GM18907 (cell line): ENCODE measurements around the gene MVD.
"Not testable (repeated sequence)": the region's sequence is repeated elsewhere in the genome, so short reads cannot be mapped to it uniquely, and the experiment has no call there.

Source experiments
- ATAC-seq: cut with Tn5 transposase; IDR thresholded peaks from one replicate; pipeline ENCODE4 v1.9.1; 2021; ENCODE audit warnings: mild to moderate bottlenecking, moderate library complexity; ENCODE audit not compliant: unreplicated experiment

Gene MVD

DNA sequence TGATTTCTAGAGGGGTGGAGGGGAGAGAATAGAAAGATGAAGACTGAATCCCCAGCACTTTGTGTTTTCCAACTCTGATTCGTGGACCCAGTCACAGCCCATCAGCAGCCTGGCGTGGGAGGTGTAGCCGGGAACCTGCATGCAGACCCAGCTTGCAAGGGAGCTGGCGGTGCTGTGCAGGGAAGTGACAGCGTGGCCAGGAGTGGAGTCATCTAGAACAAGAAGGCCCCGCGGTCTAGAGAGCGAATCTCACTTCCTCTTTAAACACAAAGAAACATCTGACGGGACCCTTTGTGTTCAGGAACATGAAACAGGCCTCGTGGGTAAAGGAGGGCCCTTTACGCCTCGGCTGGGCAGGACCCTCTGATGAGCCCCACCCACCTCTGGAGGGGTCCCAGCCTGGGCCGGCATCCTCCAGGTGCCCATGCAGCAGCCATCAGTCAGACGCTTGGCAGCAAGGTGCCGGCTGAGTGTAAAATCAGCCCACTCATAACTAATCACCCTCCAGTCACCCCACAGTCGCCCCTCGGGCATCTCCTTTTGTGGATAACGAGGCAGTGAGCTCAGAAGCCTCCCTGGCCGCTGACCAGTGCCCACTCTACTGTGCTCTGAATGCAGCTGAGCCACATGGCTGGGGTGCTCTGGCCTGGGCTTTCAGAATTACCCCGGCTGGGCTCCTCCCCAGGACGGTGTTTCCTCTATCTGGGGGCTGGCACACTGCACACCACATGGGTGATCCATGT is 19.0 kb upstream of the MVD start:
- ATAC-seq = peak; percentile 66

DNA sequence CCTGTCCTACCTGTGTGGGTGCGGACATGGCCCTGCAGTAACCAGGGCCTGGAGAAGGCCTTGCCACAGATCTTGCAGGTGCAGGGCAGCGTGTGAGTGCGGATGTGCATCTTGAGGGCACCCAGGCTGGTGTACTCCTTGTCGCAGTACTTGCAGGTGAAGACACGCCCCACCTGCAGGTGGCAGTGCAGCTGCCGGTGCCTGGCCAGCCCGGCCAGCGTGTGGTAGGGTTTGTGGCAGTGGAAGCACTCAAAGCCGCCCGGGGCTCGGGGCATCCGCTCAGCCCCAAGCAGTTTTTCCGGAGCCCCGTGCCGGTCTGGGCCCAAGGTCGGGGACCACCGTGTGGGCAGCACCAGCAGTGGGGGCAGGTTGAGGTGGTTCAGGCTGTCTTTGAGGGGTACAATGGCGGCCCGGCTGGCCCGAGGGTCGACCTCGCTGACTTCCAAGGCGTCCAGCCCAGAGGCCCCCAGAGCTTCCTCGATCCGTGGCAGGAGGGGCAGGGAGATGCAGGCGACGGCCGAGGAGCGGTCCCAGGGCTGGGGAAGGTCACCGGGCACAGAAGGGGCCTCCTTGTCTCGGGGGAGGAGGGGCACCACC is 18.3 kb upstream of the MVD start:
- ATAC-seq = no peak

DNA sequence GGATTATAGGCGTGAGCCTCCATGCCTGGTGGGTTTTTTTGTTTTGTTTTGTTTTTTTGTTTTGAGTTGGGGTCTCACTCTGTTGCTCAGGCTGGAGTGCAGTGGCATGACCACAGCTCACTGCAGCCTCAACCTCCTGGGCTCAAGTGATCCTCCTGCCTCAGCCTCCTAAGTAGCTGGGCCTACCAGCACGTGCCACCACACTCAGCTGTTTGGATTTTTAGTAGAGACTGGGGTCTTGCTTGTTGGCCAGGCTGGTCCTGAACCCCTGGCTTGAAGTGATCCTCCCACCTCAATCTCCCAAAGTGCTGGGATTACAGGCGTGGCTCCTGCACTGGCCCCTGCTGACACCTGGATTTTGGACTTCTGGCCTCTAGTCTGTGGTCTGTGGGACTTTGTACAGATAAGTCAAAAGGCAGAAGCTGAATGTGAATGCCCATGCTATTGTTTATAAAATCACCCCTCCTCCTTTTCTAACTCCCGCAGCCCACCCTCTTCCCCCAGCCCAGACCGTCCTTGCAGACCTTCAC is 17.7 kb upstream of the MVD start:
- ATAC-seq = no peak

DNA sequence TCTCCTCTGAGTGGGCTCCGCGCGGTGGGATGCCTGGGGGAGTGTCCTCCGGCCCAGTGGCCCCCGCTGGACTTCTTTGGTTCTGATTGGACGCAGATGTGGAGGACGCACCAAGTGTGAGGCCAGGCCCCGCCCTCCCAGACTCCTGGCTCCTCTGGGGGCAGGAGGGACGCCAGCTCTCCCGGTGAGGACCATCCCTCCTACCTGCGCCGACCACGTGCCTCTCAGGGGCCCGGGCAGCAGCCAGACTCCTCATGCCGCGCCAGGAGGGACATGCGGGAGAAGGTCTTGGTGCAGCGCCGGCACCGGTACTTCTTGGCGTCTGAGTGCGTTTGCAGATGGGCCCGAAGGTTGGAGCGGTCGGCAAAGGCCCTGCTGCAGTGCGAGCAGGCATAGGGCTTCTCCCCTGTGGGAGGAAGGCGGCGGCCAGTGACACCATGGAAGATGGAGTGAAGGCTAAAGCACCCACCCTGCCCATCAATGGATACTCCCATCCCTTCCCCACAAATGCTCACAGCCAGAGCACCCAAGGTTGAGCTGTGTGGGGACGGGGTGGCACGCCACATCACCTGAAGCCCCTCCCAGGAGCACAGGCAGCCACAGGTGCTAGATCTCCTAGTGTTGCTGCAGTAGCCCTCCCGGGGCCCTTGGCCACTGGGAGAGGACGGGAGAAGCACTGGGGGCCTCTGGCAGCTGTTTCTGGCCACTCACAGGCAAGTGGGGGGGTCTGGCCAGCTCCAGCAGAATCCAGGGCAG is 15.5 kb upstream of the MVD start:
- ATAC-seq = no peak

DNA sequence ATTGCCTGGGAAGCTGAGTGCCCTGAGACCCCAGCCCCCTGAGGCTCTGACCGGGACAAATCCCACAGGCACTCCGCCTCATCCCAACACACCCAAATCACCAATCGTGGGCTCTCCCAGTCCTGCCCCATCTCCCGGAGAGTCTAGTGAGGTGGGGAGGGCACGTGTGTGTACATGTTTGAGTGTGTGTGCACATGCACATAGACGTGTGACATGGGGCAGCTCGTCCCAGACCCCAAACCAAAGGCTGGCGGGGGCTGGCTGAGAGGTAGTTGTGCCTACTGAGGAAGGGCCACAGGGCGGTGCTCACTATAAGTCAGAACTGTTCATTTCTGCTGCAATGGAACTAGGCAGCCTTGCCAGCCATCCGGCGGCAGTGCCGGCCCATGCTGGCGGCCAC is 14.8 kb upstream of the MVD start:
- no peak for ATAC-seq

DNA sequence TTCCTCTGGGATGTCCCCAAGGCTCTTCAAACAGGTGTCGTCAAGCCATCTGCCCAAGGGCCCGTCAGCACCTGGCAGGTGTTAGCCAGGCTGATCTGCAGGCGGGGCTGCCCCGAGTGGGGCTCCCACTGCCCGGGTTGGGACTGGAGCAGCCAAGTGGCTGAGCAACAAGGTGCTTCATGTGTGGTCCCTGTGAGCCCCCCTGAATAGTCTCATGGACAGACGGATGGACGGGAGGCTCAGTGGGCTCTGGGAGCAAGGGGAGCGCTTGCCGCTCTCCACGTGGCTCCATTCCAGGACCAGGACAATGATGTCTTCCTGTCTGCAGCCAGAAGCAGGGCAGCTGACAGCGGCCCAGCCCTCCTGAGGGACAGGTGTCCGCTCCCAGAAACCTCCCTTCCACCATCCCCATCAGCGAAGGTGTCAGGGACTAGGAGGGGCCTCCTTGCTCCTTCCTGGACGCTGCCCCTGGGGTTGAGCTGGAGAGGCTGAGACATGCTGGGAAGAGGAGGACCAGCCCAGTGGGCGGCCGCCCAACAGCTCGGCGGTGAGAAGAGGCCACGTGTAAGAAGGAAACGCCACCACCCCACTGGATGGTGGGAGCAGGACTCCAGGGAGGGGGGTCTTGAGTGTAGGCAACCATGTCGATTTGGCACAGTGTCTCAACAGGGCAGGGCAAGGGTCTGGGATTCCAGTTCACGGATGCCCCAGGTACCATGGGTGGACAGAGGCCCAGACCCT is 13.8 kb upstream of the MVD start:
- no peak for ATAC-seq

DNA sequence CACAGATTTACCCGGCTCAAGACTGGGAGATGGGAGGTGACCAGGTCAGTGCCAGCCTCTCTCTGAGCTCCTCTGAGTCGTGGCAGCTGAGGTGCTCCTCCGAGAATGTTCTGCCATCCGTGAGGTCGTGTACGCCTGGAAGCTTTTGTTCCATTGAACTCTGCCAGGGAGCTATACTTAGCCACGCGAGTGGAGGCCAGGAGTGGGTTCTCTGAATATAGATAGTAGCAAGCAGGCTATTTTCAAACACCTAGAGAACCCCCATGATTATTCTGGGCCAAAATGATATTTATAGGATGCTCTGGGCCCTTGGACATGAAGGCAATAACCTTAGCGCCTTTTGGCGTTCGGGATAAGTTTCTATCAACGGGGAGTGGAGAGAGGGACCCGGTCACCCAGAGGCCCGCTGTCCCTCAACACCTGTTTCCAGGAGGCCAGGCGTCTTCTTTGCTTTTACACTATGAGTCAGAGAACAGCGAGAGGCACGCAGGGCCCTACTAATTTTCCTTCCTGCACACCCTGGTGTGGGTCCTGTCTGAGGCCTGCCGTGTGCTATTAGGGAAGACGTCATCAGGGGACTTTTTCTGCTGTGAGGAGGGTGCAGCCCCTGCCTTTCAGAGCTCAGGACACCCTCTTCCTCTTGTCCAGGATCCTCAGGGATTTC is 11.0 kb upstream of the MVD start:
- ATAC-seq = no peak

DNA sequence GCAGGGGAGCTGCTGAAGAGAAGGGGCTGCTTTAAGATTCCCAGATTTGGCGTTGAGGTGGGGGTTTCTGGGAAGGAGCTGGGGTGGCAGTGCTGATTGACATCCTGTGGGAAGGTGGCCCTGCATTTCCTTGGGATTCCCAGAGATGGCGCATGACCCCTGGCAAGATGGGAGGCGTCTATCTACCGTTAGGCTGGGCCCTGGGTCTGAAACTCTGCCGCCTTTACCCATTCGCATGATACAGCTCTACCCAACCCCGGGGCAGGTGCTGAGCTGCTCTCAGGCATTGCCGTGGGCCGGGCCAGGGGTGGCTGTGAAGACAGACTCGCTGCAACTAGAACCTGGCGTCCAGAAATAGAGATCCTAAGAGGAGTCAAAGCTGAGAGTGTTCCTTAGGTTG is 9.9 kb upstream of the MVD start:
- no peak for ATAC-seq

DNA sequence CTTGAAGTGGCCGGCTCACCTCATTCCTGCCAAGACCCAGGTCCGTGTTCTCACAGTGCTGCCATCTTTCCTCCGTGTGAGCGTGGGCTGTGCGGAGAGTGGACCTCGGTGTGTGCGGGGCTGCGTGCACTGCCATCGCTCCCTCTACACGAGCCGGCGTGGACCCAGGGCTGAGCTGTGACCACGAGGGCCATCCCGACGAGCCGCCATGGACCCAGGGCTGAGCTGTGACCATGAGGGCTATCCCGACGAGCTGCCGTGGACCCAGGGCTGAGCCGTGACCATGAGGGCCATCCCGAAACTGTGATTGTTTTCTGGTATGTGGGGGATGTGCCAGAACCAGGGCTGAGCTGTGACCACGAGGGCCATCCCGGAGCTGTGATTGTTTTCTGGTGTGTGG is 8.9 kb upstream of the MVD start:
- no peak for ATAC-seq

DNA sequence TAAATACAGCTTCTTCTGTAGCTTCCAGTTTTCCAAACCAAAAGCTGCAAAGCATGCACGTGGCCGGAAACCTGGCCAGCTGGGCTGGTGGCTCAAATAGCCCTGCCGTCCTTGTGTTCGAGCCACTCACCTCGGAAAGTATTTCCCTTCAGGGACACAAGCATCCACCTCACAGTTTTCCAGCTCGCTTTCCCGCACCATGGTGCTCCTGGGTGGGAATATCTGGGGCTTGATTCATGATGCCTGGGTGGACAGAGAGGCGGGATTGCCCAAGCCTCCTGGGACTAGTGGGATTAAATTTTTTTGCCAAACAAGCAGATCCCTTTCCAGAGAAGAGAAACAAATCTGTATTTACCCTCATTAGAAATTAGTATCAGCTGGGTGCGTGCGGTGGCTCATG is 7.1 kb upstream of the MVD start:
- ATAC-seq = no peak

DNA sequence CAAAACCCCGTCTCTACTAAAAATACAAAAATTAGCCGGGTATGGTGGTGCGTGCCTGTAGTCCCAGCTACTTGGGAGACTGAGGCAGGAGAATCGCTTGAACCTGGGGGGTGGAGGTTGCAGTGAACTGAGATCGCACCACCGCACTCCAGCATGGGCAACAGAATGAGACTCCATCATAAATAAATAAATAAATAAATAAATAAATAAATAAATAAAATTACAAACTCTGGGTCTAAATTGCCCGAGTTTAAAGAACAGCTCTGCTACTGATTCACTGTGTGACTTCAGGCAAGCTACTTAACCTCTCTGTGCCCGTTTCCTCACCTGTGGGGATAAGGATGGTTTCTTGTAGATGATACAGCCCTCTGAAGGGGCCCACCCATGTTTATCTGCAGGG is 6.6 kb upstream of the MVD start:
- ATAC-seq = not testable (repeated sequence)

DNA sequence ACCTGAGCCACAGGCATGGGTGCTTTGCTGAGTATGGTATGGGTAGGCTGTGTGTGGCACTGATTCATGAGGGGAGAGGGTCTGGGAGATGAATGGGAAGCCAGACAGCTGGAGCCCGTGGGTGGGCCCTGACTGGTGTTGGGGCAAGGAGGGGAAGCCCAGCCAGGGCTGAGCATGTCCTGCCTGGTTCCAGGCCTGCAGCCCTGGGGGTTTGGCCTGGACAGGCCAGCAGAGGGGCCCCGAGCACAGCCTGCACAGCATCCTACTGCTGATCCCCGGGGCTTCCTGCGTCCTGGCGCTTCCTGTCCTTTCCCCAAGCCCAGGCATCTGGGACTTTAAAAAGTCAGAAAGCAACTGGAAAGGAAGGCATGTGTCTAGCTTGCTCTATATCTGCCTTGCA is 4.6 kb upstream of the MVD start:
- no peak for ATAC-seq

DNA sequence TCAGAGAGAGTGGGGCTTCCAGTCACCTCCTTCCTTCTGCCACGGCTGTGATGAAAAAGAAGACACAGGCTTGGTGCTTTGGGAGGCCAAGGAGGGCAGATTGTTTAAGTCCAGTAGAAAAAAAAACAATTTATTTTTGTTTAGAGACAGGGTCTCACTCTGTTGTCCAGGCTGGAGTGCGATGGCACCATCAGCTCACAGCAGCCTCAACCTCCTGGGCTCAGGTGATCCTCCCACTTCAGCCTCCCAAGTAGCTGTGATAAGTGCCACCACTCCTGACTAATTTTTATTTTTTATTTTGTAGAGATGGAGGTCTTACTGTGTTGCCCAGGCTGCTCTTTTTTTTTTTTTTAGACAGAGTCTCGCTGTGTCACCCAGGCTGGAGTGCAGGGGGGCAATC is 2.7 kb upstream of the MVD start:
- no peak for ATAC-seq

DNA sequence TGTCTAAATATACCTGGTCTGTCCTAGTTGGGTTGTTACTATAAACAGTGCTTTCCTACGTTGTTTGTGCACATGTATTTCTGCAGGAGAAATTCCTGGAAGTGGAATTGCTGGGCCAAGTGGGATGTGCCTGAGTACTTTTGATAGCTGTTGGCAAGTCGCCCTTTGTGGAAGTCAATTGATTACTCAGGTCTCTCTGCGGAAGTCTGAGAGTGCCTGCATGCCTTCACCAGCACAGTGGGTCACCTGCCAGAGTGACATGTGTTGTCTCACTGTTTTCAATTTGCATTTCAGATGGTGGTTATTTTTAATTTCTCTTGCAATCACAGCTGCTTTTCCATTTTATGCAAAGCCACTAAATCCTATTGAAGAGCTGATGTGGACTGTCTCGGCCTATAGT is 2.3 kb upstream of the MVD start:
- ATAC-seq = no peak

DNA sequence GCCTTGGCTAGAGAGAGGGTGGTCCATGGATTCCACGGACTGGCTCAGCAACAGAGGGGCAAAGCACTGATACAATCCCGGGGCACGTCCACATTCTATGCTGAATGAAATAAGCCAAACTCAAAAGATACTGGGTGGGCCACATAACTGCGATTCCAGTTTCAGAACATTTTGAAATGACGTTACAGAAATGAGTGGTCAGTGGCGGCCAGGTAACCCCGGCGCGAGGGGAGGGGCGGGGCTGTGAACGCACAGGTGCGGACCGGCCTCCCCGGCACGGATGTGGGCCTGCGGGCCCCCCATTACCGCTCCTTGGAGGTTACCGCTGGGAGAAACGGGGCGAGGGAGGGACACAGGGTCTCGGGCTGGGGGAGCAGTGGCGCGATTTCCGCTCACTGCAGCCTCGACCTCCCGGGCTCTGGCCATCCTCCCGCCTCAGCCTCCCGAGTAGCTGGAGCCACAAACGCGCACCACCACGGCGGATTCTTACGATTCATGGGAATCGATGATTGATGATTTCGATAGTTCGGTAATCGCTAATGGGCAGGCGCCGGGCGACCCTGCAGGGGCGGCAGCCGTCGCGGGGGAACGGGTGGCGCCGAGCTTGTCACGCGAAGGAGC is 559 bp downstream of the MVD start:
- ATAC-seq = peak; percentile 9

DNA sequence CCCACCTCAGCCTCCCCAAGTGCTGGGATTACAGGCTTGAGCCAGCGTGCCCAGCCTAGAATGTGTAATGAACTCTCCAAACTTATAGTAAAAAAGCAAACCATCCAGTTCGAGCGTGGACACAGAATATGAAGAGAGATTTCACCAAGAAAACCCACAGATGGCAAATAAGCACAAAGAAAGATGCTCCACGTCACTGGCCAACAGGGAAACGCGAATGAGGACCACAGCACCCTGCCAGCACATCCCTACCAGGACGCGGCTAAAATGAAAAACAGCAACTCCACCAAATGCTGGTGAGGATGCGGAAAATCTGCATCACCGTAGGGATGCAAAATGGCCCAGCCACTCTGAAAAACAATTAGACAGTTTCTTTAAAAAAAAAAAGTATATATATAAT is 1.4 kb downstream of the MVD start:
- no peak for ATAC-seq

DNA sequence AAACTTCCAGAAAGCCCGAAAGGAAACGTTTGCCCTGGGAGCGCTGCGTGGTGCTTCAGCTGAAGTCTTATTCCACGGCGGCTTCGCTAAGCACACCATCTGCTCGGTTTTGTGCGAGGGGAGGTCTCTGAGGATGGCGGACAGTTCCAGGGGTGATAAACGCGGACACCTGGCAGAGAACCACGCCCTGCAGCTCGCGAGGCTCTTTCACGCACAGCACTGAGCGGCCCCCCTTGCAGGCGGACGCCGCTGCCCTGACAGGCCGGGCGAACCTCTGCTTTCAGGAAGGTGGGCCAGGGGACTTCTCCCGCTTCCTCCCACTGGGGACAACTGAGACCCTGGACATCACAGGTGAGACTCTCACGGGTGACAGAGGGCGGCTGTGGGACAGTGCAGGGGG is 3.7 kb downstream of the MVD start:
- ATAC-seq = no peak

DNA sequence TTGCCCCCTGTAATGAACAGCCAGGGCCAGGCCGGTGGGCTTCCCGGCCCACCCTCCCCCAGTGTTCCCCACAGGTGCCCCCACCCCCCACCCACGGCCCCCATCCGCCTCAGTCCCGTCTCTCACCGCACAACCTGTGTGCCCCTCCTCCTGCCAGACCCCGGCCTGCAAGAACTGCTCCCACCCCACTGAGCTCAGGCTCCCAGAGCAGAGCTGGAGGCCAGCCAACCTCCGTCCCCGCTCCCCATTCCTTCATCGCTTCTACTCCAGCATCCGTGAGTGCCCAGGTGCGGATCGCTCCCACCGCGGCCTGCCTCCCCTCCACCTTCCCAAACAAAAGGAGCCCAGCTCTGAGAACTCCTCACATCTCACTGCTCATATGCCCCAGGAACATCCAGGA is 4.2 kb downstream of the MVD start:
- ATAC-seq = no peak

DNA sequence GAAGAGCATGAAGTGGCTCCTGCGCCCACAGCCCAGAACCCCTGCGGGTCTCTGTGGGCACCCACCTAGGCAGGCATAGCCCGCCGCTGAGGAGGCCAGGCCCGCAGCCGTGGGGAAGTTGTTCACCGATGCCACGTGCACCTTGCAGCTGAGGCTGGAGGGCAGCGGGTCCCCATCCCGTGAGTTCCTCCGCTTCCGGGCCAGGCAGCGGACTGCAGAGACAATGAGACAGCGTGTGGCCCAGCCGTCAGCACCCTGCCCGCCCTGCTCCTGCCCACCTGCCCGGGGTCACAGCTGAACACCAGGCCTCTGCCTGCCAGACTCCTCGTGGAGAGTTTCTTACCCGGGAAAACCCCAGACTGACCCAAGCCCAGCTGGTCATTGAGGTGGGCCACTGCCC is 5.5 kb downstream of the MVD start:
- no peak for ATAC-seq

DNA sequence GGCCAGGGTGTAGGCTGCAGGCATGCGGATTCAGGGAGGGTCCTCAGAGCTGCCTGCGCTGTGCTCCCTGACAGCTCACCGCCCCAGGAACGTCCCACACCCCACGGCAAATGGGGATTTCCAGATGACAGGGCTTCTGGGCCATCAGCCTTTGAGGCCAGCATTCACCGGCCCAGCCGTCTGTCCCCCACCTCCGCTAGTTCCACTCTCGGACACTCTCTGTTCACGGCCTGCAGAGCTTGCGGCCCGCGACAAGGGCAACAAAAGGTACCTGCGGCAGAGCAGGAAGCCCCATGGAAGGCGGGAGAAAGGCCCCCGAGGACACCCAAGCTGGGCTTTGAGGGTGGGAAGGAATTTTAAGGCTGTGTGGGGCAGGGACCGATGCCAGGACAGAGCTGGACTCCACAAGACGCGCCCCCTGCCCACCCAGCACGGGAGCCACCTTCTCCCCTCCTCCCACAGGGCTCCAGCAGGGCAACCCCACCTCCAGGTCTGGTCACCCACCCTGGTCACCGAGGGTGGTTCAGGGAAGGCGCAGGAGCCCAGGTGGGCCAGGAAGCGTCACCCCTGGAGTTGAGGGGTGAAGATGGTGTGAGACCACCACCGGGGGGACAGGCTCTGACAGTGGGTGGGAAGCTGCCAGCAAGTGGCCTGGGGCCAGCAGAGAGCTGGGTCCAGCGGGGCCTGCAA is 6.5 kb downstream of the MVD start:
- ATAC-seq = no peak
